Loucy (cell line): Measurements from ENCODE around the gene KCNK1.

ENCODE experiments used
- H2AFZ ChIP-seq: fragments of 200-600 bp; sonication (generic); 2 replicates; pipeline ENCODE4 v1.6.0; 2016; ENCODE audit warnings: antibody characterized with exemption, mild to moderate bottlenecking, low read length, moderate library complexity
- H3F3A ChIP-seq: fragments of 200-600 bp; 2 replicates; pipeline ENCODE4 v1.6.0; 2016; ENCODE audit warnings: antibody characterized with exemption, low read depth, mild to moderate bottlenecking
- H3K27me3 ChIP-seq: fragments of 200-600 bp; sonication (generic); 2 replicates; pipeline ENCODE4 v1.6.1; 2014; ENCODE audit warnings: low read length, mild to moderate bottlenecking; ENCODE audit not compliant: insufficient read depth, poor library complexity, severe bottlenecking
- H3K36me3 ChIP-seq: fragments of 200-600 bp; sonication (generic); 2 replicates; pipeline ENCODE4 v1.6.1; 2016; ENCODE audit warnings: low read length; ENCODE audit not compliant: insufficient read depth
- H3K4me1 ChIP-seq: fragments of 200-600 bp; sonication (generic); 2 replicates; pipeline ENCODE4 v1.5.1; 2014; ENCODE audit warnings: low read length, mild to moderate bottlenecking; ENCODE audit not compliant: insufficient read depth, poor library complexity, severe bottlenecking
- H3K4me2 ChIP-seq: fragments of 200-600 bp; sonication (generic); 2 replicates; pipeline ENCODE4 v1.6.0; 2014; ENCODE audit warnings: antibody characterized with exemption, low read length, low read depth, mild to moderate bottlenecking; ENCODE audit not compliant: poor library complexity, severe bottlenecking
- H3K4me3 ChIP-seq: fragments of 200-600 bp; sonication (generic); 2 replicates; pipeline ENCODE4 v1.5.1; 2014; ENCODE audit warnings: low read length, mild to moderate bottlenecking, mixed read lengths; ENCODE audit not compliant: poor library complexity, severe bottlenecking
- H3K79me2 ChIP-seq: fragments of 200-600 bp; sonication (generic); 2 replicates; pipeline ENCODE4 v1.6.1; 2014; ENCODE audit warnings: low read length; ENCODE audit not compliant: insufficient read depth
- H3K9ac ChIP-seq: fragments of 200-600 bp; sonication (generic); 2 replicates; pipeline ENCODE4 v1.6.0; 2014; ENCODE audit warnings: mild to moderate bottlenecking, low read depth, low read length, moderate library complexity; ENCODE audit not compliant: poor library complexity, severe bottlenecking
- H3K9me2 ChIP-seq: fragments of 200-600 bp; sonication (generic); replicated peaks from 2 replicates; pipeline ENCODE4 v1.6.1; 2016; ENCODE audit warnings: low read depth, low read length, mixed read lengths
- H3K9me3 ChIP-seq: fragments of 200-600 bp; sonication (generic); 2 replicates; pipeline ENCODE4 v1.6.1; 2014; ENCODE audit warnings: mild to moderate bottlenecking, antibody characterized with exemption, low read length, low read depth; ENCODE audit not compliant: insufficient read depth
- H4K20me1 ChIP-seq: fragments of 200-600 bp; sonication (generic); 2 replicates; pipeline ENCODE4 v1.6.0; 2014; ENCODE audit warnings: antibody characterized with exemption, low read length, mild to moderate bottlenecking; ENCODE audit not compliant: insufficient read depth, poor library complexity, severe bottlenecking
- EZH2phosphoT487 ChIP-seq: fragments of 200-600 bp; IDR thresholded peaks from 2 replicates; pipeline ENCODE4 v1.6.1; 2018; ENCODE audit warnings: antibody characterized with exemption, mild to moderate bottlenecking, moderate library complexity, borderline replicate concordance
- TF ChIP-seq, protein P1 (sequence below): fragments of 200-600 bp; sonication (generic); conservative IDR thresholded peaks from 2 replicates; pipeline ENCODE4 v1.5.1; 2014; ENCODE audit warnings: mild to moderate bottlenecking, antibody characterized with exemption, low read length

KCNK1 gene

DNA sequence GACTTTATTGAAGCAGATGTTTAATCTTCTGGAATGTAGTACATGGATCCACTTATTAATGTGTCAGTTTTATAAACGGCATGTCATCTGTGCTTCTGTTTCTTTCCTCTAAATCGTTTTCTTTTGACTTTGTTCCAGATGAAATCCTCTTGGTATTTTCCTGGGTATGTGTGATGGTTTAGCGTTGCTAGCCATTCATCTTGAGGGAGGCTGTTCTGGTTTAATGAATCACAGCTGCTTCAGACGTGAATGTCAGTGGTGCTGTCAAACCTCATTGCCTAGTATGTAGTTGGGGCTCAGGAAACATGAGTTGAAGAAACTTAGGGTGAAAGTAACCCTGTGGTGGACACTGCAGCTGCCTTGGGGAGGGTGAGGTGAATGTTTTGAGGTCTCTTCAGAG lies 33.2 kb downstream of the KCNK1 start:
- Histone ChIP-seq H3K4me1 (no peaks in the 10 kb centered on the region), H2AFZ (no peak overlapping the region), H3K4me3 (no peak overlapping the region), H3K9ac (no peak overlapping the region), H3F3A (no peaks in the 10 kb centered on the region), H3K4me2 (no peak overlapping the region), H3K27me3 (no peaks in the 10 kb centered on the region), H3K36me3 (no peaks in the 10 kb centered on the region), H3K9me3 (no peaks in the 10 kb centered on the region), H4K20me1 (no peaks in the 10 kb centered on the region), H3K79me2 (no peaks in the 10 kb centered on the region), H3K9me2 (no peaks in the 10 kb centered on the region)
- TF ChIP-seq EZH2phosphoT487: no peak
- TF ChIP-seq, protein P1, sequence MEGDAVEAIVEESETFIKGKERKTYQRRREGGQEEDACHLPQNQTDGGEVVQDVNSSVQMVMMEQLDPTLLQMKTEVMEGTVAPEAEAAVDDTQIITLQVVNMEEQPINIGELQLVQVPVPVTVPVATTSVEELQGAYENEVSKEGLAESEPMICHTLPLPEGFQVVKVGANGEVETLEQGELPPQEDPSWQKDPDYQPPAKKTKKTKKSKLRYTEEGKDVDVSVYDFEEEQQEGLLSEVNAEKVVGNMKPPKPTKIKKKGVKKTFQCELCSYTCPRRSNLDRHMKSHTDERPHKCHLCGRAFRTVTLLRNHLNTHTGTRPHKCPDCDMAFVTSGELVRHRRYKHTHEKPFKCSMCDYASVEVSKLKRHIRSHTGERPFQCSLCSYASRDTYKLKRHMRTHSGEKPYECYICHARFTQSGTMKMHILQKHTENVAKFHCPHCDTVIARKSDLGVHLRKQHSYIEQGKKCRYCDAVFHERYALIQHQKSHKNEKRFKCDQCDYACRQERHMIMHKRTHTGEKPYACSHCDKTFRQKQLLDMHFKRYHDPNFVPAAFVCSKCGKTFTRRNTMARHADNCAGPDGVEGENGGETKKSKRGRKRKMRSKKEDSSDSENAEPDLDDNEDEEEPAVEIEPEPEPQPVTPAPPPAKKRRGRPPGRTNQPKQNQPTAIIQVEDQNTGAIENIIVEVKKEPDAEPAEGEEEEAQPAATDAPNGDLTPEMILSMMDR: no peak

DNA sequence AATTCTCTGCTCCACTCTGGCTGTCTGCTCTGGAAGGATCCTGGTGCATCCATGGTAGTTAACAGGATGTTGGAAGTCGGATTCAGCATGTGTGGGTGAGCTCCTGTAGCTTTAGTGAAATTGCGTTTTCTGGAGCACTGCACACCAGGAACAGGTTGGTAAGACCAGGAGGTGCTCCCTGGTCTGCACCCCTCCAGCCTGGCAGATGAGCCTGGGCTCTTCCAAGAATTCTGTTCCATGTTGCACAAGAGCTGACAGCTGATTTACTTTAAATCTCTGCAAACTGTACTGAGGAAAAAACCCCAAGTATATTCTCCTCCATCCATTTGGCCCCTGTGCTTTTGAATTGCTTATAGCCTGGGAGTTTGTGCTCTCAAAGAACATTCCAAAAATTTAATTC lies 33.7 kb downstream of the KCNK1 start:
- Histone ChIP-seq H3F3A (no peaks in the 10 kb centered on the region), H3K4me3 (no peak overlapping the region), H3K36me3 (no peaks in the 10 kb centered on the region), H3K79me2 (no peaks in the 10 kb centered on the region), H3K9ac (no peak overlapping the region), H4K20me1 (no peaks in the 10 kb centered on the region), H3K27me3 (no peaks in the 10 kb centered on the region), H2AFZ (no peak overlapping the region), H3K9me3 (no peaks in the 10 kb centered on the region), H3K4me1 (no peaks in the 10 kb centered on the region), H3K9me2 (no peaks in the 10 kb centered on the region), H3K4me2 (no peak overlapping the region)
- TF ChIP-seq EZH2phosphoT487: no peak
- TF ChIP-seq, protein P1: no peak

DNA sequence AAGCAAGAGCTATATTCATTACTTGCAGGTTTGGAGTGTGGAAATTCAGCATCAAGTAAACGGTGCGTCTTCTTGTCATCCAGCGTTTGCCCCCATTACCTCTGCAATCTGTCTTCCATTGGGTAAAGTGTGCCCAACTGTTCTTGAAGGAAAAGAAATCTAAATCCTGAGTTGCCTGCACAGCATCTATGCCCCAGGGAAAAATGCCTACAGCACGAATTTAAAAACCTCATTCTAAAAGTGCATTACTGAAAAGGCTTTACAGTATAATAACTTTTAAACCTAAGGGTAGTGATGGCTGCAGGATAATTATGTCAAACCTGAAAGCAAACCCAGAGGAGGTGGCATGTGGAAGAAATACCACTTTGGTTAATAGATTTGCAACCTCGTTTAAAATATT lies 37.2 kb downstream of the KCNK1 start:
- no peaks in the 10 kb centered on the region for H3K9me2 ChIP-seq
- no peaks in the 10 kb centered on the region for H3F3A ChIP-seq
- no peak overlapping the region for H3K4me2 ChIP-seq
- no peaks in the 10 kb centered on the region for H3K9me3 ChIP-seq
- H3K9ac ChIP-seq: no peak overlapping the region
- H3K79me2 ChIP-seq: no peaks in the 10 kb centered on the region
- no peak overlapping the region for H3K4me3 ChIP-seq
- H4K20me1 ChIP-seq: no peaks in the 10 kb centered on the region
- no peaks in the 10 kb centered on the region for H3K4me1 ChIP-seq
- no peak for TF ChIP-seq EZH2phosphoT487
- TF ChIP-seq, protein P1: no peak
- H3K27me3 ChIP-seq: no peaks in the 10 kb centered on the region
- no peak overlapping the region for H2AFZ ChIP-seq
- H3K36me3 ChIP-seq: no peaks in the 10 kb centered on the region
